Measurements from ENCODE around the gene SLC25A4. TPM values are rescaled to one million over a fixed set of nuclear protein-coding genes. Genes with fewer than 3 reads are reported as not detected.

Gene SLC25A4
- total and polyA plus RNA-seq, 2 of the 13 experiments (the other 11 are each of a cell fraction or from before 2014, with no cell fraction given) = 30.3 to 42.1 TPM

- TF ChIP-seq ZGPAT (CRISPR knock-in tag; IDR thresholded peaks at IDR 0.05) = peak; percentile 90
- no peak for TF ChIP-seq SOX6 (IDR thresholded peaks at IDR 0.05)
- TF ChIP-seq SOX6 (CRISPR knock-in tag; IDR thresholded peaks at IDR 0.05) = peak; percentile 54; the same call in 1 of the 2 replicates
- no peak for TF ChIP-seq DDIT3 (CRISPR knock-in tag; IDR thresholded peaks at IDR 0.05)
- no peak for TF ChIP-seq PCBP1 (IDR thresholded peaks at IDR 0.05; ENCODE audit: borderline replicate concordance, low read depth, low read length)
- TF ChIP-seq E2F1 (CRISPR knock-in tag; IDR thresholded peaks at IDR 0.05) = peak; percentile 42; the same call in 1 of the 2 replicates
- no peak for TF ChIP-seq ZC3H4 (CRISPR knock-in tag; IDR thresholded peaks at IDR 0.05; ENCODE audit: borderline replicate concordance)
- no peak for TF ChIP-seq JUND (CRISPR knock-in tag; IDR thresholded peaks at IDR 0.05)
- TF ChIP-seq ZFX (CRISPR knock-in tag; IDR thresholded peaks at IDR 0.05; ENCODE audit: low read depth) = peak; percentile 97
- peak; percentile 91 for TF ChIP-seq BORCS8-MEF2B (CRISPR knock-in tag; IDR thresholded peaks at IDR 0.05)
- no peak for TF ChIP-seq RORA (CRISPR knock-in tag; IDR thresholded peaks at IDR 0.05)
- TF ChIP-seq PRMT3 (CRISPR knock-in tag; IDR thresholded peaks at IDR 0.05; ENCODE audit: borderline replicate concordance, low read depth) = no peak
- peak; percentile 46; the same call in 1 of the 2 replicates for TF ChIP-seq E2F2 (CRISPR knock-in tag; IDR thresholded peaks at IDR 0.05; ENCODE audit: borderline replicate concordance)
- peak; percentile 79 for TF ChIP-seq ZNF451 (CRISPR knock-in tag; IDR thresholded peaks at IDR 0.05)
- no peak for TF ChIP-seq ZSCAN9 (CRISPR knock-in tag; IDR thresholded peaks at IDR 0.05; ENCODE audit: borderline replicate concordance)
- 0 out of 2 replicates have a peak, but pooled peaks have one; percentile 48 for TF ChIP-seq MTERF4 (CRISPR knock-in tag; IDR thresholded peaks at IDR 0.05)
- no peak for TF ChIP-seq CREB1 (IDR thresholded peaks at IDR 0.05)
- TF ChIP-seq CREB1 (CRISPR knock-in tag; IDR thresholded peaks at IDR 0.05) = no peak
- TF ChIP-seq ZBTB38 (CRISPR knock-in tag; IDR thresholded peaks at IDR 0.05) = peak; percentile 41; the same call in 1 of the 2 replicates
- peak; percentile 93 for TF ChIP-seq GABPB1 (CRISPR knock-in tag; IDR thresholded peaks at IDR 0.05)
- TF ChIP-seq ELF4 (CRISPR knock-in tag; IDR thresholded peaks at IDR 0.05; ENCODE audit: borderline replicate concordance) = no peak
- TF ChIP-seq ZMAT3 (CRISPR knock-in tag; conservative IDR thresholded peaks at IDR 0.05) = peak; percentile 82
- peak; percentile 35; the same call in 1 of the 2 replicates for TF ChIP-seq XBP1 (CRISPR knock-in tag; IDR thresholded peaks at IDR 0.05)
- TF ChIP-seq ZNF484 (CRISPR knock-in tag; IDR thresholded peaks at IDR 0.05; ENCODE audit: borderline replicate concordance, low read depth) = no peak
- TF ChIP-seq SAFB2 (CRISPR knock-in tag; IDR thresholded peaks at IDR 0.05; ENCODE audit: borderline replicate concordance, low read depth) = peak; percentile 57
Observed at GRCh38 chr4:185142912-185143600, at the start of gene SLC25A4 (continued).
